ENCODE data around the gene ESR1. TPM values are rescaled to one million over a fixed set of nuclear protein-coding genes. Genes with fewer than 3 reads are reported as not detected.

The ESR1 gene
- total RNA-seq, 1 donor from 2014 or later, result not detected

- Mint-ChIP-seq H3K27ac (no peak overlapping the region), H3K9me3 (peaks cover 4% of the 10 kb centered on the region), H3K36me3 (no peaks in the 10 kb centered on the region), H3K4me3 (no peak overlapping the region), H3K4me1 (no peaks in the 10 kb centered on the region), H3K27me3 (ENCODE audit: insufficient read depth, low read depth) (no peaks in the 10 kb centered on the region)
- no peaks in the 10 kb centered on the region for H3K27me3 ChIP-seq
- no peaks in the 10 kb centered on the region for H3K36me3 ChIP-seq
- no peaks in the 10 kb centered on the region for H3K9me3 ChIP-seq (ENCODE audit: low read depth)
- TF ChIP-seq EZH2phosphoT487 (IDR thresholded peaks at IDR 0.05) (no peak), CTCF (IDR thresholded peaks at IDR 0.05) (no peak), EZH2 (IDR thresholded peaks at IDR 0.05) (no peak)
- no peak for DNase-seq (ENCODE audit: low spot score)
- H4K20me1 ChIP-seq (ENCODE audit: low read depth), result no peaks in the 10 kb centered on the region
- no peaks in the 10 kb centered on the region for H3K79me2 ChIP-seq (ENCODE audit: low read depth)
- H3K4me3 ChIP-seq, result no peak overlapping the region
- no peak overlapping the region for H3K9ac ChIP-seq
- H3K4me2 ChIP-seq, result no peak overlapping the region
- no peak overlapping the region for H3K27ac ChIP-seq
- H3K4me1 ChIP-seq, result no peaks in the 10 kb centered on the region
- no peak overlapping the region for H2AFZ ChIP-seq (replicated peaks)
- H3F3A ChIP-seq (ENCODE audit: low read depth), result no peaks in the 10 kb centered on the region
These were observed 280.2 kb downstream of the ESR1 start for GRCh38 chr6:152087701-152088100.

GRCh38 chr6:152089992-152090391 lies 282.5 kb downstream of the ESR1 start:
- Histone ChIP-seq H3K27me3 (no peaks in the 10 kb centered on the region), H3K4me2 (no peak overlapping the region), H2AFZ (replicated peaks) (no peak overlapping the region), H3K4me1 (no peaks in the 10 kb centered on the region), H3F3A (ENCODE audit: low read depth) (no peaks in the 10 kb centered on the region), H3K79me2 (ENCODE audit: low read depth) (no peaks in the 10 kb centered on the region), H3K9ac (no peak overlapping the region), H3K9me3 (ENCODE audit: low read depth) (no peaks in the 10 kb centered on the region), H3K36me3 (no peaks in the 10 kb centered on the region), H3K27ac (no peak overlapping the region), H3K4me3 (no peak overlapping the region), H4K20me1 (ENCODE audit: low read depth) (no peaks in the 10 kb centered on the region)
- H3K4me1 Mint-ChIP-seq, result no peaks in the 10 kb centered on the region
- H3K27ac Mint-ChIP-seq, result no peak overlapping the region
- TF ChIP-seq EZH2phosphoT487 (IDR thresholded peaks at IDR 0.05) (no peak), CTCF (IDR thresholded peaks at IDR 0.05) (no peak), EZH2 (IDR thresholded peaks at IDR 0.05) (no peak)
- no peaks in the 10 kb centered on the region for H3K36me3 Mint-ChIP-seq
- H3K4me3 Mint-ChIP-seq, result no peak overlapping the region
- no peaks in the 10 kb centered on the region for H3K27me3 Mint-ChIP-seq (ENCODE audit: insufficient read depth, low read depth)
- DNase-seq (ENCODE audit: low spot score), result no peak
- peaks cover 2% of the 10 kb centered on the region for H3K9me3 Mint-ChIP-seq

GRCh38 chr6:152091201-152091600 lies 283.7 kb downstream of the ESR1 start:
- Histone ChIP-seq H3K9me3 (ENCODE audit: low read depth) (no peaks in the 10 kb centered on the region), H3F3A (ENCODE audit: low read depth) (no peaks in the 10 kb centered on the region), H3K9ac (no peak overlapping the region), H3K4me1 (no peaks in the 10 kb centered on the region), H3K27ac (no peak overlapping the region), H4K20me1 (ENCODE audit: low read depth) (no peaks in the 10 kb centered on the region), H2AFZ (replicated peaks) (no peak overlapping the region), H3K36me3 (no peaks in the 10 kb centered on the region), H3K79me2 (ENCODE audit: low read depth) (no peaks in the 10 kb centered on the region), H3K27me3 (no peaks in the 10 kb centered on the region), H3K4me3 (no peak overlapping the region), H3K4me2 (no peak overlapping the region)
- Mint-ChIP-seq H3K27me3 (ENCODE audit: insufficient read depth, low read depth) (no peaks in the 10 kb centered on the region), H3K36me3 (no peaks in the 10 kb centered on the region), H3K9me3 (peaks cover 2% of the 10 kb centered on the region), H3K27ac (no peak overlapping the region), H3K4me3 (no peak overlapping the region), H3K4me1 (no peaks in the 10 kb centered on the region)
- no peak for DNase-seq (ENCODE audit: low spot score)
- TF ChIP-seq EZH2phosphoT487 (IDR thresholded peaks at IDR 0.05), result no peak
- TF ChIP-seq CTCF (IDR thresholded peaks at IDR 0.05), result no peak
- TF ChIP-seq EZH2 (IDR thresholded peaks at IDR 0.05), result no peak
